HG02623 (cell line): ENCODE measurements around the gene STK35.
"Not testable (repeated sequence)": the region's sequence is repeated elsewhere in the genome, so short reads cannot be mapped to it uniquely, and the experiment has no call there.

Experiments used
- ATAC-seq: cut with Tn5 transposase; IDR thresholded peaks from one replicate; pipeline ENCODE4 v1.9.1; 2021; ENCODE audit warnings: moderate library complexity; ENCODE audit not compliant: unreplicated experiment

Gene STK35

DNA sequence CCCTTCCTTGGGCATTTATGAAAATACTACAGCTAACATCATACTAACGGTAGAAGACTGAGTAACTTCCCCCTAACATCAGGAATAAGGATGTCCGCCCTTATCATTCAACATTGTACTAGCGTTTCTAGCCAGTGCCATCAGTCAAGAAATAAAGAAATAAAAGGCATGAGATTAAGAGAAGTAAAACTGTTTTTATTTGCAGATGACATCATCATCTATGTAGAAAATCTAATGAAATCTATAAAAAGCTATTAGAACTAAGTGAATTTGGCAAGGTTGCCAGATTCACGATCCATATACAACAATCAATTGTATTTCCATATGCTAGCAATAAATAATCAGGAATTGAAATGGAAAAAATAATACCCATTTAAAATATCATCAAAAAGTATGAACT is 54.6 kb downstream of the STK35 start:
- ATAC-seq, result no peak

DNA sequence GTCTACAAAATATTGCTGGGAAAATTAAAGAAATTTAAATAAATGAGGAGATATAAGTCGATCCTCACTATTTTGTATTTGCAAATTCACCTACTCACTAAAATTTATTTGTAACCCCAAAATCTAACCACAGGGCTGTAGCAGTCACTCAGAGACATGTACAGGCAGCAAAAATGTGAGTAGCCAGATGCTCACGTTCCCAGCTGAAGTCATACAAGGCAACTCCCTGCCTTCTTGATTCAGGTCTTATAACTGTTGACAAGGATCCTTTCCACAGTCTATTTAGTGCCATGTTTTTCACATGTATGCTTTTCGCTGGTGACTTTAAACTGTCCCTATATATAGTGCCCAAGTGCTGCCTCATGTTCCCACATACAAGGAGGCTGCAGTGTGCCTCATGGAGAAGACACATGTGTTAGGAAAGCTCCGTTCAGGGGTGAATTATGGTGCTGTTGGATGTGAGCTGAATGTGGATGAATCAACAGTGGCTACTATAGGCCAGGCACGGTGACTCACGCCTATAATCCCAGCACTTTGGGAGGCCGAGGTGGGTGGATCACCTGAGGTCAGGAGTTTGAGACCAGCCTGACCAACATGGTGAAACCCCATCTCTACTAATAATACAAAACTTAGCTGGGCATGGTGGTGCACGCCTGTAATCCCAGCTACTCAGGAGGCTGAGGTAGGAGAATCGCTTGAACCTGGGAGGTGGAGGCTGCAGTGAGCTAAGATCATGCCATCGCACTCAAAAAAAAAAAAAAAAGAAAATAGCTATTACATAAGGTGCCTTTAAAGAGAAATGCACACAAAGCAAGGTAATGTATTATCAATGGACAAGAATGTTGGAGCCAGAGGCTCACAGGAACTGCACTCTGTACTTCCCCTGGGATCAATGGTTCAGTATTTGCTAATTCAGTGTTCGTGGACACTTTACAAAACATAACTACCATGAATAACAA is 55.3 kb downstream of the STK35 start:
- ATAC-seq, result no peak

DNA sequence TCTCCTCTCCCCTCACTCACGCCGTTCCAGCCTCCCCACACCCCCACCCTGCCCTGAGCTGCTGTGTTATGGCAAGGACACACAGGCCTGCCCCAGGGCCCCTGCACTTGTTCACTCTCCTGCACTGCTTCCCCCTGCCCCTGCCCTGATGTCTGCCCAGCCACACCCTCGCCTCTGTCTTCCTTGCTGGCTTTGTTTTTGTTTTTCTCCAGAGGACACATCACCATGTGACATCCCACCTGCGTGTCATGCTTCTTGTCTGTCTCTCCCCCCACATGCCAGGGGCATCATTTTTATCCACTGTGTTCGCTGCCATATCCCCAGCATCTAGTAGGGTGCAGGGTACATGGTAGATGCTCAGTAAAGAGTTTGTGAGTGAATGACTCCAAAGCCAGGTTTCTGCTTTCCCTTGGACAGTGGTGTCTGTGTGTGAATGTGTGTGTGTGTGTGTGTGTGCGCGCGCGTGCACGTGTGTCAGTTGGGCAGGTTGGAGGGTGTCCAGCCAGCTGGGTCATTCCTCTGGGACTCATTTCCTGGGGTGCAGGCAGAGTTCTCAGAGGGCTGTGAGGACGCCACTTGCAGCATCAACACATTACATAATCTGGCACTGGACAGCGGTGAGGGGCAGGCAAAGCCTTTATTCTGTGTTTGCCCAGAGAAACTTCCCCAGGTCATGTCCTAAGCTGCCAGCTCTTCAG is 60.6 kb downstream of the STK35 start:
- ATAC-seq, result no peak

DNA sequence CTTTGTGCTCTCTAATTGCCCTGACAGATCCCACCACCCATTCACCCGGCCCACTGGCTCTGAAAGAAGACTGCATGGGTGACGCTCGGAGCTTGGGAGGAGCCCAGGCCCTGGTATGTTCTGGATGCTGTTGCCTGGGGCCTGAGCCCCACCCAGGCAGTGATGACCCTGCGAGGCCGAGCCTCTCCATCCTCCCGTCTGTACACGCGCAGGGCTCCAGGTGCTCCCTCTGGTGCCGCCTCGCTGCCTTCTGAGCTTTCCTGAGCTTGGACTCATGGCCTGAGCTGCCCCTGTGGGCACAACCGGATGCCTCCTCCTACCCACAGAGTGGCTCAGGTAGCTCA is 61.2 kb downstream of the STK35 start:
- no peak for ATAC-seq

DNA sequence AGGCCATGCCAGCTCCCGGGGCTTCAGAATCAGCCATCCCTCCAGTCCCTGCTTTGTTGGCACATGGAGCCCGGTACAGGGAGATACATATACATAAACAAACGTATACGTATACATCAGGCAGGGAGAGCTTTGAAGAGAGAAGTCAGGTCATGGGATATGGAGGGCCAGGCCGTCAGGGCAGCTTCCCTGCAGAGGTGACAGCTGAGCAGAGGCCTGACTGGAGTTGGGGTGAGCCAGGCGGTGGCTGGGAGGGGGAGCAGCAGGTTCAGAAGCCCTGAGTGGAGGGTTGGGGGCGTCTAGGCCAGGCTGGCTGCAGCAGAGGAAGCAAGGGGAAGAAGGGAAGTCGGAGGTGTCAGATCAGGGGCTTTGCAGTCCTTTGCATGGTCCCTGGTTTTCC is 61.7 kb downstream of the STK35 start:
- no peak for ATAC-seq

DNA sequence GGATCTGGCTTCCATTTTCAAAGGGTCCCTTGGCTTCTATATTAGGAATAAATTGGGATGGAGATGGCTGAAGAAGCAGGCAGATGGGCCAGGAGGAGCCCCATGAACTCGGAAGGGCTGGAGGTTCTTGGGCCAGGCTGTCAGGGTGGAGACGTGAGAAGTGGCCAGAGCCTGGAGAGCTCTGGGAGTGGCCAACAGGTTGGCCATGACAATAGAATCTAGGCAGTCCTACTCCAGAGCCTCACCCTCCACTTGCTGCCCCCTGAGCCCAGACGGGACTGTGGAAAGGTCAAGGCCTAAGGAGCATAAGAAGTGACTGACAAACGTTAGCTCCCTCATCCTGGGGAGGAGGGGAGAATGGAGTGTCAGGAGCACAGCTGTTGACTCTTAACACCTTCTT is 62.1 kb downstream of the STK35 start:
- ATAC-seq, result no peak

DNA sequence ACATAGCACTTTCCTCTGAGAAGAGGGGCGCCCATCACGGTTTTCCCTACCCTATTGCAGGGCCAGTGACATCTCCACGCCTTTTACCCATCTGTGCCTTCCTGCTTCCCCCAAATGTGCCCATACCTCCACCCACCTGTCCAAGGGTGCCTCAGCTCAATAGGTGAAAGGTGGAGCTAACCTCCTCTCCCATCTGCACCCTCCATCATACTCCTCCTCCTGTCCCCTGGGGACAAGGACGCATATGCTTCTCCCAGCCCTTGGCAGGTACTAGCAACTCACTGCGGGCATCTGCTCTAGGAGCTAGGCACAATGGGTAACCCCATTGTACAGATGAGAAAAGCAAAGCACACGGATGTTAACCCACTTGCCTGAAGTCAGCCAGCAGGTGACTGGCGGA is 62.8 kb downstream of the STK35 start:
- ATAC-seq, result no peak

DNA sequence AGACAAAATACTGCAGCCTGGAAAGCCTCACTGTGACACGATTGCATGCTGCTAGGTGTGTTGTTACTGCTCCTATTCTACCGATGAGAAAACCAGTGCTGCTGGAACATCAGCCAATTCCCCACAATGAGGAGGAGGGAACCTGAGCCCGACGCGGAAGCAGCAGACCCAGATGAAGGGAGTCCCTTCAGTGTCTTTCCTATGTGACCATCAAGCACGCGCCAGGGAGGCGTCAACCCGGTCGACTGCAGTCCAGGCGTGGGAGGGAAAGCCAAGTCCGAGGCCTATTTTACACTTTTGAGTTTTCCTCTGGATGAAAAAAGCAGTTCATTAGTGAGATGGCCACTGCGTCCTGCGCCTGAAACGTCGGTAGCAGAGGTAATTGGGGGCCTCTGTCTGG is 63.3 kb downstream of the STK35 start:
- no peak for ATAC-seq

DNA sequence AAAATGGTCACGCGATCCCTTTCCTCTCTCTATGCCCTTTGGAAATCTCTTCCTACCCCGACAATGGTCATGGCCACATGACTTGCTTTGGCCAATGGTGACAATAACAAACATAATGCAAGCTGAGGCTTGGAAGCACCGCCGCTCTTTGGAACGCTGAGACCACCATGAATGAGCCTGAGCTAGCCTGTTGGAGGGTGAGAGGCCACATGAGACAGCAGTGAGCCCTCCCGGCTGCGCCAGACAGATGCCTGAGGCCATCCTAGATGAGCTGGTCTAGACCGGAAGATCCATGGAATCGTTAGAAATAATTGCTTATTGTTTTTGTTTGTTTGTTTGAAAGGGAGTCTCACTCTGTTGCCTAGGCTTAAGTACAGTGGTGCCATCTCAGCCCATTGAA is 64.2 kb downstream of the STK35 start:
- ATAC-seq, result no peak

DNA sequence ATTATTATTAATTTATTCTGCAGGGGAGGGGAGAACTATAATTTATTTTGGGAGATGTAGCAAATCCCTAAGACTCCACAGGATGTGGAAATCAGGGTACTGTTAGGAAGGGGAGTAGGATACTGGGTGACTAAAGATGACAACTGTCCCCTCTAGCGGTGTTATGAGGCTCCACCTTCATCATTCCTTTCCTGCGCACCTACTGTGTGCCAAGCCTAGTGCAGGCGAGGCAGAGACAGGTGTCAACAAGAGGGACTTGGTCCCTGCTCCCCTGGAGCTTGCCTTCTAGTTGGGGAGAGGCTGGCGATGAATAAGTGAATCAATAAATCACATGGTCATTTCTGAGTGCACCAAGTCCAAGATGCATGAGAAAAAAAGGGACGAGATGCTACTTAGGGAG is 65.5 kb downstream of the STK35 start:
- ATAC-seq, result no peak

DNA sequence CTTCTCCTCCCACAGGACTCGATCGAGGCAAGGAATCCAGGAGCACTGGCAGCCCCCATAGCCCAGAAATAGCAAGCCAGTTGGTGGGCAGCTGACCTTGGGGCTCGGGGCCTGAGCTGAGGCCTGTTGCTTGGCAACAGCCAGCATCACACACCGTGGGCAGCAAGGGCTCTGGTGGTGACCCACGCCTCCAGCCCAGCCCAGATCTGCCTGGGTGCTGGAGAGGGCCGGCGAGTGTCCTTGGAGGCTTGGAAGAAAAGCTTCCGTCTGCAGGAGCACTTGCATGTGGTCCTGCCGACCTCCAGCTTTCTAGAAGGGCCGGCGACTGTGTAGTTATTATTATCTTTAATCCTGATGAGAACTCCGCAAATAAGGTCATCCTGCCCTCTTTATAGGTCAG is 67.3 kb downstream of the STK35 start:
- no peak for ATAC-seq

DNA sequence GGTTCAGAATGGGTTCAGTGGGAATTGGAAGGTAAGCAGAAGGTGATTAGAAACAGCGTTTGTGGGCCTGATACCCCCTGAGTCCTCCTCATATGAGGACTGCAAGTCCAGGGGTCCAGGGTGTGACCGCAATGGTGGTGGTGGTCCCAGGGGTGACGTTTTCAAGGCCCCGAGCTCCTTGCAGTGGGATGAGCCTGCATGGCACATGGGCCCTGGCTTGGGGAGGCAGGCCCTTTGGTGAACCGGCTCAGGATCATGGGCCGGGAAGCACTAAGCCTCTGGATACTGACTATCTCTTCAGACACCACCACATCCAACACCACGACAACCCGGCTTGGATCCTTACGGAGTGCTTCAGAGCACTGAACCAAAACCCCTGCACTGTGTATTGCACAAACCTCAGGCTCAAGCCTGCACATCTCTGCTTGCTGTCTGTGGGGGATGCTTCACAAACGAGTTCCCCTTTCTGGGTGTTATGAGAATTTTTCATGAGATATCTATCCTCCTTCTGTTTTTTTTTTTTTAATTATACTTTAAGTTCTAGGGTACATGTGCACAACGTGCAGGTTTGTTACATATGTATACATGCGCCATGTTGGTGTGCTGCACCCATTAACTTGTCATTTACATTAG is 67.9 kb downstream of the STK35 start:
- ATAC-seq, result no peak

DNA sequence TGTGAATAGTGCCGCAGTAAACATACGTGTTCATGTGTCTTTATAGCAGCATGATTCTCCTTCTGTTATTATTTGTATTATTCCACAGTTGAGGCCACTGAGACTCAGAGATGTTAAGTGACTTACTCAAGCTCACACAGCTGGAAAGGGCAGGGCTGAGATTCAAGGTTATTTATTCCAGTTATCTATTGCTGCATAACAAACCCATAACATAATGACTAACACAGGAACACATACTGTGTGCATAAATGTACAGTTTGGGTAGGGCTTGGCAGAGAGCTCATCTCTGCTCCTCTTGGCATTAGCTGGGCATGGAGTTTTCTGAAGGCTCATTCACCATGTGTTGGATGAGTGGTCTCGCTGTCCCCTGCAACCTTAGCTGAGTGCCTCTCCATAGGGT is 68.8 kb downstream of the STK35 start:
- no peak for ATAC-seq

DNA sequence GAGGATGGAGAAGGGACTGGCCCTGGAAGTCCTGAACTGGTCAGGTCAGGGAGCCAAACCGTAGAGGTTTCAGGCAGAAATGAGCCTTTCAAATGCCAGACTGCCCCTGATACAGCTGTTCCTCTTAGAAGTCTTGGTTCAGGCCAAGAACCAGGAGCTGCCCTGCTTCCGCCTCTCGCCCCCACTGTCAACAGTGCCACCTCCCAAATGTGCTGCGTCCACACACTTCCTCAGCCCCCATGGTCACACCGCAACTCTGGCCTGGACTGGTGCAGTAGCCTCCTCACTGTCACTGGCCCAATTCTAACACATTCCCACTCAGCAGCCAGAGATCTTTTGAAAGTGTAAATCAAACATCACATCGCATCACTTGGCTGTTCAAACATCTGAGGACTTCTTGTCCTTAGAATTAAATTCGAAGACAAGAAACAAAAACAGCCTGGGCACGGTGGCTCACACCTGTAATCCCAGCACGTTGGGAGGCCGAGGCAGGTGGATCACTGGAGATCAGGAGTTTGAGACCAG is 69.7 kb downstream of the STK35 start:
- no peak for ATAC-seq

DNA sequence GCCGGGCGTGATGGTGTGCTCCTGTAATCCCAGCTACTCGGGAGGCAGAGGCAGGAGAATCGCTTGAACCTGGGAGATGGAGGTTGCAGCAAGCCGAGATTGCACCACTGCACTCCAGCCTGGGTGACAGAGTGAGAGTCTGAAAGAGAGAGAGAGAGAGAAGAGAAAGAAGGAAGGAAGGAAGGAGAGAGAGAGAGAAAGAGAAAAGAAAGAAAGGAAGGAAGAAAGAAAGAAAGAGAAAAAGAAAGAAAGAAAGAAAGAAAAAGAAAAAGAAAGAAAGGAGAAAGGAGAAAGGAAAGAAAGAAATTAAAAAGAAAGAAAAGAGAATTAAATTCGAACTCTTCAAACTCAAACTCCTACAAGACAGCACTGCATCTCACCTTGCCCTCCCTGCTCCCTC is 70.2 kb downstream of the STK35 start:
- not testable (repeated sequence) for ATAC-seq

DNA sequence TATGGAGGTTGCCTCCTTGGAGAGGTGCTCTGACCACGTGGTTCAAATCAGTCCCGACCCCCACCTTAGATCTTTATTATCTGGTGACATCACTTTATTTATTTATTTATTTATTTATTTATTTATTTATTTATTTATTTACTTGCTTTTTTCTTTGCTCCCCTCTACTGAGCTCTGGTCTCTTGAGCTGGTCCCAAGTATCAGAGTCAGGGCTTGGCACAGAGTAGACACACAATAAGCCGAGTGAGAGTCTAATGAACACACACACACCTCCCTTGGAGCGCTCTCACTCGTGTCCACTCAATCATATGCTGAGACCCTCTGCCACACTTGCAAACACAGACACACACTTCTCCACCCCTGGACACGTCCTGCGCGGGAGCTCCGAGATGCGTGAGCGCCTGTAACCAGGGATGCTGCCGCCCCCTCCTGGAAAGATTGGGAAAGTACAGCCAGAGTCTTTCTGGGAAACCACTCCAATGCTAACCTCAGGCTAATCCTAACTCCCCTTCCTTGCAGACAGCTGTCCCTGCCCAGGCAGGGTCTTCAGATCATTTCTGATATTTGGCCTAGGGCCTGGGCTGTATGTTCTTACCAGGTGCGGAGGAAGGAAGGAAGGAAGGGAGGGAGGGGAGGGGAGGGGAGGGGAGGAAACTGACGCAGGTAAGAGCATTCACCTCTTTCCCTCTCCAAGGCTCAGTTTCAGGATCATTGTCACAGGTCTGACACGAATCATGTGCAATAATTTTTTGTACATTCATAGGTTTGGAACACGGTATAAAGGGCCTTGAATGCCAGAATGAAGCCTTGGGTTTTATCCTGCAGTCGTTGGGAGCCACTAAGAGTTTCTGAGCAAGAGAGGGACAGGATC is 70.9 kb downstream of the STK35 start:
- no peak for ATAC-seq

DNA sequence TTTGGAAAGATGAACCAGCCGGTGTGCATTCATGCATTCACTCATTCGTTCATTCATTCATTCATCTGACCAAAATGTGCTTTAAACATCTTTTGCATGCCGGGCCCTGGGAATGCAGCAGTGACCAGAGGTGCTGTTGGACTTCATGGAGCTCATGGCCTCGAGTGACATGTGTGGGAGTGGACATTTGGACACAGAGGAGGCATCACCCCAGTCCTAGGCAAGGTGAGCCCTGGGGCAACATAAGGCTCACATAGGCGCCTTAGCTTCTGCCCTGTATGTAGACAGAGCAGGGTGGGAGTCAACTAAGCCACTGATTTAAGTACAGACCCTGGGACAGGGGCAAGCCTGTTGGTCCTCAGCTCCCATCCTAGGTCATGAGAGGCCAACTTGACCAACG is 71.6 kb downstream of the STK35 start:
- no peak for ATAC-seq

DNA sequence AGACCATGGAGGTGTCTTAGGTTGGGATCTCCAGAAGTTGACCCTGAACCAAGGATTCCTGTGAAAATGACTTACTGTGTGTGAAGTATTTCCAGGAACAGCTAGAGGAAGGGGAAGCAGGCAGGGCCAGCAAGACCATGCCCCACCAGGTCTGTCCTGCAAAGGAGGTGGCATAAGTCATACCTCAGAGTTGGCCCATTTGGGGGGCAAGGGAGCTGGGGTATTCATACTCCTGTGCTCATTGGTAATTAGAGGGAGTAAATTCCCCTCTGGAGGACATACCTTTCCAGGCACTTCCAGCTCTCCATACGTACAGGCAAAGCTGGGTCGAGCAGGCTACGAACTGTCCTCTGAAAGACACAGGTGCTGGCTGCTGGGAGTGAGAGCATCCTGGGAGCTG is 72.4 kb downstream of the STK35 start:
- no peak for ATAC-seq

DNA sequence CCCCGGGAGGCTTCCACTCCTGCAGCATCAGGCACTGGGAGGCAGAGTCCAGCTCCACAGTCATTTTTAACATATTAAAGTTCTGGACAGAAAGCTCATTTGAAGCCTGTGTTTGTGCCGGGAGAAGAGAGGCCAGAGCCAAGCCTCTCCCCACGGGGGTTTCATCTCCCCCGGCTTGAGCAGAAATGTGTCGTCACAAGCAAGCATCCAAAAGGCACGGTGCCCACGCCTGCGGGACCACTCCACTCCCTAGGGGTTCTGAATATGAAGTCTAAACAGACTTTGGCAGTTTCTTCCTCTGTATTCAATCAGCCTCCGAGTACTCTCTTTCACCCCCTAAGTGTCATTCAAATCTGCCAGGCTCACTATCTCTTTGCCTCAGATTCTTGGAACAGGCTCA is 75.3 kb downstream of the STK35 start:
- no peak for ATAC-seq

DNA sequence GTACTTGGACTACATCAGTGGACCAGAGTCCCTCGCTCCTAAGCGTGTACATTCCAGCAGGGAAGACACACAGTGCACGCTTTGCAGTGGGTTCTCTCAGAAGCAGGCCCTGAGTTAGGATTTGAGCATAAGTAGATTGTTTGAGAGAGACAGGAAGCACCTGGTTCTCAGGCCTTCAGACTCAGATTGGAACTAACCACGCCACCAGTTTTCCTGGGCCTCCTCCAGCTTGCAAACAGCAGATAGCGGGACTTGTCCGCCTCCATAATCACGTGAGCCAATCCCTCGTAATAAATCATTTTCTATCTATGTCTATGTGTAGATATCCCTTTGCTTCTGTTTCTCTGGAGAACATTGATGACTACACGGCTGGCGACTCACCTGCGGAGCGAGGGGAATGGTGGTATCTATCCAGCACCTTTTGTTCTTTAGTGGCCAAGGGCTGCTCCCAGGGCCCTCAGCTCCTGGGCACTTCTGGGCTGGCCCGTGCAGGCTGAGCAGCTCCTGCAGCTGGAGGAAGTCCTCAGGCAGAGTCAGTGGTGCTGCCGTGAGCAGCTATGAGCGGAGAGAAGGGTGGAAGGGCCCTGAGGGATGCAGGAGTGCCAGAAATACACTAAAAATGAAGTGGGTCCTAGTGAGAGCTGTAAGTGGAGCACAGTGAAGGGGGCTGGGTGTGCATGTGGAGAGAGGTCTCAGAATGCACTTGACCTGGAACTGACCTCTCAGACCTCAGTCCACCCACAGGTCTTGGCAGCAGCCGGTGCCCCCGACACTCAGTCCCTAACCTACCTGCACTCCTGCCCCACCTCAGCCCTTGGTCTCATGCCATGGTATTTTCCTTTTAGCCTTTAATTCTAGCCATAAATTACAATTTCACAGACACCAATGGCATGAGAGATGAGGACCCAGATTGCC is 76.9 kb downstream of the STK35 start:
- ATAC-seq, result no peak
